GM21576 (cell line): ENCODE results near the gene SVIP.

ENCODE experiments used
- ATAC-seq: cut with Tn5 transposase; IDR thresholded peaks from one replicate; pipeline ENCODE4 v1.9.1; 2021; ENCODE audit warnings: mild to moderate bottlenecking, moderate library complexity; ENCODE audit not compliant: unreplicated experiment

Gene SVIP

GRCh38 chr11:22829231-22830081 is at the start of gene SVIP:
Gene SVIP (minus strand): TSS chr11:22829801. CDS start chr11:22829748, 53 bp downstream.
- ATAC-seq = peak; percentile 94

- no peak for ATAC-seq
Measured at GRCh38 chr11:22878604-22879003, 49.0 kb upstream of the SVIP start.

- ATAC-seq = no peak
Measured at GRCh38 chr11:22878039-22878438, 48.4 kb upstream of the SVIP start.

GRCh38 chr11:22875869-22876473 is 46.4 kb upstream of the SVIP start:
- peak; percentile 99 for ATAC-seq

GRCh38 chr11:22869325-22869724 is 39.7 kb upstream of the SVIP start:
- no peak for ATAC-seq

GRCh38 chr11:22860241-22860640 is 30.6 kb upstream of the SVIP start, which contains the start of gene CCDC179:
Gene CCDC179 (minus strand): TSS chr11:22860474. CDS start chr11:22860421, 53 bp downstream.
- ATAC-seq = no peak

GRCh38 chr11:22859756-22860155 is 30.2 kb upstream of the SVIP start:
- no peak for ATAC-seq

GRCh38 chr11:22851477-22851876 is 21.9 kb upstream of the SVIP start:
- ATAC-seq = no peak

- no peak for ATAC-seq
Measured at GRCh38 chr11:22846726-22847125, 17.1 kb upstream of the SVIP start.

GRCh38 chr11:22832315-22833015 is 2.9 kb upstream of the SVIP start:
- no peak for ATAC-seq

GRCh38 chr11:22830082-22830414 is 447 bp upstream of the SVIP start:
- no peak for ATAC-seq

GRCh38 chr11:22828373-22828772 is 1.2 kb downstream of the SVIP start:
- ATAC-seq = no peak

- no peak for ATAC-seq
Measured at GRCh38 chr11:22822203-22822602, 7.4 kb downstream of the SVIP start.

GRCh38 chr11:22809893-22810292 is 19.7 kb downstream of the SVIP start:
- ATAC-seq = no peak

- peak; percentile 30 for ATAC-seq
Measured at GRCh38 chr11:22808571-22809197, 20.9 kb downstream of the SVIP start.

GRCh38 chr11:22807855-22808570 is 21.6 kb downstream of the SVIP start:
- ATAC-seq = peak; percentile 98

GRCh38 chr11:22807391-22807790 is 22.2 kb downstream of the SVIP start:
- ATAC-seq = no peak

GRCh38 chr11:22802861-22803260 is 26.7 kb downstream of the SVIP start:
- no peak for ATAC-seq

GRCh38 chr11:22800482-22800881 is 29.1 kb downstream of the SVIP start:
- no peak for ATAC-seq

- ATAC-seq = no peak
Measured at GRCh38 chr11:22798901-22799300, 30.7 kb downstream of the SVIP start.

GRCh38 chr11:22797047-22797446 is 32.6 kb downstream of the SVIP start:
- no peak for ATAC-seq
